Measurements from ENCODE around the gene RBM19.

Gene RBM19

GRCh38 chr12:113766879-113767878 is 198.9 kb downstream of the RBM19 start:
- DNase-seq: no peak
